Hindlimb muscle (tissue), 1 donor: ENCODE measurements around the gene CDH20. TPM values are rescaled to one million over a fixed set of nuclear protein-coding genes. Genes with fewer than 3 reads are reported as not detected.

Experiments used
- DNase-seq: peaks from one replicate; pipeline ENCODE4 v3.0.0-alpha.2; 2013
- polyA plus RNA-seq: library from polyadenylated mRNA; unstranded; fragments of 120-200 nt; gene quantifications from one replicate; pipeline ENCODE4 v1.2.1, GENCODE V29; 2013; ENCODE audit not compliant: insufficient read length

Gene CDH20
- polyA plus RNA-seq, result 1.1 TPM

DNA sequence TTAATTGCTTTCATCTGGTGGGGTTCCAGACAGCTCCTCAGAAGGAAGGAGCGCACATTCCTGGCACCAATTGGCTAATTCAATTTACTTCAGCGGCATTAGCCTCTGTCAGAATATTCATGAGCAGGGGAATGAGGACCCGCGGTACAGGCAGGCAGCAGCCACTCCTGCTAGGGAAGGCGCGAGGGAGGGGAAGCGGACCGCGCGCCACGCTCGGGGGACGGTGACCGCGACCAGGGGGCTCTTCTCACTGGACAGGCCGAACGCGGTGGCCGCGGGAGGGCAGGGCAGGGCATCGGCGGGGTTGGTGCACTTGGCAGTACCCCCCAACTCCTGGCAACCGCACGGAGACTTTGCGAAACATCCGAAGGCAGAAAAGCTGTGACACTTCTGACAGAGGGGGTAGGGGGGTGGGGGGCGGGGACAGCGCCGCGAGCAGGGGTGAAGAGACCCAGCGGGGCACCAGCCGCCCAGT lies at the start of gene CDH20:
Gene CDH20, plus strand, starts transcription at position 160 of the 475 bp plus-strand sequence.
- no peak for DNase-seq

DNA sequence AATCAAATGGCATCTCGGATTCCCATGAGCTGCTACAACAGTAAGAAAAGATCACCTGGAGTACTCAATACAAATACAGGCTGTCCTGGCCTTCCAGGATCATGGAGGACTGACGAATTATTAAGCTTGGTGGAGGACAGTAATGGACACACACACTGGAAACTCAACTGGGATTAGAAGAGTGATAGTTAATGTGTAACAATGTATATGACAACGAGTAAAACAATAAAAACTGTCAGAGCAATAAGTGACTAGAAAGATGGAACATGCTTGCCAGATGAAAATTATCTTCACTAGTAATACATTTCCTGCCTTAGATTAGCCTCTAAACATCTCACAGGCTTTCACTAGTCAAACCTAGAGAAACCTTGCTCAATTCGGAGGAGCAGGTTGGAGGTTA lies 49.2 kb upstream of the CDH20 start:
- no peak for DNase-seq

DNA sequence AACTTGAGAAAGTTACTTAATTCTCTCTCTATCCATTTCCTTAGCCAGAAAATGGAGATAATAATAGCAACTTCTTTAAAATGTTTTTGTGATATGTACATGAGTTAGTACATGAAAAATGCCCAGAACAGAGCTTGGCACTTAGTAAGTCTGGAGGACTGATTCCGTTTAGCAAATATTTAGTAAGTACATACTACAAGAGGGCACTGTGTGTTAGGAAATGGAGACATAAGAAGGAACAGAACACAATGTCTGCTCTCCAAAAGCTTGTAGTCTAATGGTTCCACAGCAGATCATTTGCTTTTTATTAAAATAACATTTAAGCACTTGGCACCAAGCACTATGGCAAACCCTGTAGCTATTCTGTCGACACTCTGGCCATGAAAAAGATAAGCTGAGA lies 47.5 kb upstream of the CDH20 start:
- DNase-seq, result no peak

DNA sequence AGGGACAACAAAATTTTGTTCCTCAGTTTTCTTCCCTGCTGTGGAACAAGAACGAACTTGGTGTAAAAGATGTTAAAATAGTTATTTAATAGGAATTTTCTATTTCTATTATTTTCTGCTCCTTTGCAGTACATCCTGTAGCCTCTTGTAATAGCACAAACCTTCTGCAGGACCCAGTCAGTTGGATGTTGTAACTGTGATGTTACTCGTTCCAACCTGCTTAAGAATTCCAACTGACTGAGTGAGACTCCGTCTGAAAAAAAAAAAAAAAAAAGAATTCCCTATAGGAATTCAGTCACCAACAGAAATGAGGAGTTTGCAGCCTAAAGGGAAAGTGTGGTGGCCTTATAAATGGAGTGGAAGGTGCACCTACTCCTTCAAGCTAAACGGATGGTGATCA lies 46.4 kb upstream of the CDH20 start:
- DNase-seq, result no peak

DNA sequence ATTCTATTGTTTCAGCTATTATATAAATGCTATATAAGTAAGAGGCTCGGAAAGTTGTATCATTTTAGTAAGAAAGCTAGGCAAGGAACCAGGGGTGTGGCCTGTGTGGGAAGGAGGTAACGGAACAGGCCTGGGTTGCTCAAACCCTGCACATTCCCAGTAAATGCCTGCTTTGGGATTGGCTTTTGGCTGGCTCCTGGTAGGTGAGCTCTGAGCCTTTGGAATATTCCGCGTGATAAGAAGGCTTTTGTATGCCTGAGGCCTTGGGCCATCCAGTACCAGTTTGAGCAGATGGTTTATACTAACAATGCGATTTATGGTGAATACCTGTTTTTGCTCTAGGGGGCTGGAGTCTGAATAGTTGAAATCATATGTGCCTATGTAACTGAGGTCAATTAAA lies 42.6 kb upstream of the CDH20 start:
- no peak for DNase-seq

DNA sequence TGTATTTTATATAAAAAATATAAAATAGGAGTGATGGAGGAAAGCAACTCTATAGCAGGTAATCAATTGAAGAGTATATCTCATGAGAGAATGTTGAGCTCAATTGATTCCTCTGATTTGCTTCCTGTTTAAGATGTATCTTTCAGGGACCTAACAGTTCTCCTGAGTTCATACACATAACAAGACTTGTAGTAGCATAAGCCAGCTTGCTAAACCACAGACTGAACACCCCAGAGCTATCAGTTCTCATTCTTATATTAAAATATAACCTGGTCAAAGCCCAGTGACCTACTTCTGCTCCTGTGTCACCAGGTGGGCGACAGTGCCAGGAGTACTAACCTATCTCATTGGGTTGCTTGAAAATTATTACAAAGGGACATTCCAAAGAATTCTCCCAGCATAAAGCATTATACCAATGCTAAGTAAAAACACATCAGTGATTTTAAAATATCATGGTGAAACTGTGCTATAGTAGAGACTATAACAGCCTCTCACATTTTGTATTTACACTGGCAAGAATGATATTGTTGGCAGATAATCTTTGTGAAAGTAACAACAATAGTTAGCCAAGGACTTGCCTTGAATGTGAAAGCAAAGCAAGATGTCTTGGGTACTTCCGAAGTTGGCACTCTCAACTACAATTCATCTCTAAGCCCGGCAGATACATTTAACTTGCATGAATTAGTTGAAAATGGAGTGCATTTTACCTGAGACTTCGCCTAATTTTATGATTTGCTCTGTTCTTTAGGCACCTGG lies 40.8 kb upstream of the CDH20 start:
- no peak for DNase-seq

DNA sequence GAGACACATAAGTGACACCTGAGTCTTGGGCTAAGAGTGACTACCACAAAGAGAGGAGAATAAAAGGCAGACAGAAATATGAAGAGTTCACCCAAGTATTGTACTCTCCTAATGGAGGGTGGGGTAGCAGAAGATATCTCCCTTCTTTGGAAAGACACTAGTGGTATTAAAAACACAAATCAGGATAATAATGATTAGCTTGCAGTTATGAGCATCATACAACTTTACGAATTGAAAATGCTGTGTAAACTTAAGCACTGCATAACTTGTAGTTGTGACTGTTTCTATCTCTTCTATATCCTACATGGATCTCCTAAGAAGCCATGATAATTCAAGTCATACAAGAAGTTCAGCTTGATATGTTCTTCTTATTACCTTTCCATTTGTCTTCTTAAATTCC lies 38.1 kb upstream of the CDH20 start:
- no peak for DNase-seq

DNA sequence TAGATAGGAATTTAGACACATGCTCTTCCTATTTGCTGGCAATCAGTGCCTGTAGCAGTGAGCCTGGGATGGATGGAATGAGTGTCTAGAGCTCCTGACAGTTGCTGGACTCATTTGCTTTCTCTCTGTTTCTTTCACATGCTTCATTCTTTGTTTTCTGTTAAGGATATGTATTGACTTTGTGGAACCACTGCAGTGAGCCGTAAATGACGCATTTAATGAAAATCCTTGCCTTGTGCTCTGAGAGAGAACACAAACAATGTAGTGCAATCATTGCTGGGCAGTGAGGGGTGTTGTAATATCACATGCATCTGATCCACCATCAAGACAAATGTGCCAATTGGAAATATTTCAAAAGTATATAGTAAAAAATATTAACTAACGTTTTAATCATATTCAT lies 25.2 kb upstream of the CDH20 start:
- DNase-seq, result no peak

DNA sequence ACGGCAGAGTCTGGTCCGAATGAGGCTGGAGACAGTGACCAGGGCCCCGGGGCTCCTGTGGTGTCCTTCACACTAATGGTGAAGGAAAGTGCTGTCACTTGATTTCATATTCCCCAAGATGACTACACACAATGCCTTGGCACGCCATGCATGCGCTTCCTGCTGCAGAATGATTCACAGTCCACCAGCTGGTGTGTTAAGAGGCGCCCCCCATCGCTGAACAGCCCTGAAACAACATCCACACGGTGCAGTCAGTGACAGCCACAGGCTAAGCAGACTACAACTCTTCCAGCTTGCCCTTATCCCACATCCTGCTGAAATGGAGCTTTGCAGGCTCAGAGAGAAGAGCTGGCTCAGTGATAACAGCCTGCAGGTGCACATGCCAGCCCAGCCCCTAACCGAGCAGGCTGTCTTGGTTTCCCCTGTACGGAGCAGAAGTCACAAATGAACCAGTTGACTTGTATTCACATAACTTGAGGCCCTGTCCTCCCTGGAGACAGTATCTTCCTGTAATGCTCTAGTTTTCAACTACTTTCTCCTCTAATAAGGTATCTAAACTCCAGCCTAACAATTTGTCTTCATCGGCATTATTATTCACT lies 24.3 kb upstream of the CDH20 start:
- DNase-seq, result no peak

DNA sequence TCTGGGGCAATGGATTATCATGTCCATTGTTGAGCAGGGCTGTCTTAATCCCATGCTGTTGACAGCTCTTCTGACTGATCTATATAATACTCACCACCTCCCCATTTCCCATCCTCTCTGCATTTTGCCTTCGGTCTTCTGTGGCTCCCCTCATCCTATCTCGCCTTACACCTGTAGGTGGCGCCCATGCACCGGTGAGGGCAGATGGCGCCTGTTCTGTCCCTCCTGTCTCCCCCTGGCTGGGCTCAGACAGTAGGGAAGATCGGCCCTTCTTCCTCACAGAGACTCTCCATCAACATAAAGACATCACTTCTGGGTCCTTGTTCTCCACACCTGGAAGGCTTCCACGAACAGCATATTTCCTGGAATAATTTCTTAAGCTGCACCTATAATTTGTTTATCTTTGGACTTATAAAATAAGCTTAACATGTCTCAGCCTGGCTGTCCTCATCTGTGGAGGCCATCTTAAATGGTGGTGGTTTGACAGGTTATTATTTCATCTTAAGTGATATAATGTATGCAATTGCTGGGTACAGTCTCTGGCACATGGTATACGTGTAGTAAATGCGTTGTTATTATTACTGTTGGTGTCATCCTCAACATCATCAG lies 10.9 kb upstream of the CDH20 start:
- DNase-seq, result peak; percentile 56

DNA sequence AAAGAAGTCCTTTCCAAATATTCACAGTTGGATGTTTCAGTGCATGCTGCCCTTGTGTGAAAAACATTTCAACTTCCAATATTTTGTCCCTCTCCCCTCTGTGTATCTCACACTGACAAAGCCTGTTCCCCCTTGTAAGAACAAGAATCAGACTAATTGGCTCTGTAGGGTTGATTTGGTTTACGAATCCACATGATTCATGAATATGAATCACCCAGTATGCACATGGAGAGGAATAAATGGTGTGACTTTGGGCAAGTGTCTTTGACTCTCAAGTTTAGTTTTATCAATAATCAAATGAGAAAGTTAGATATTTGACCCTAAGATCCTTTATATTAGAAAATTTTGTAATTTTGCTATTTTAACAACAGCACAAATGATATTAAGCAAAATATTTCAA lies 9.3 kb upstream of the CDH20 start:
- no peak for DNase-seq

DNA sequence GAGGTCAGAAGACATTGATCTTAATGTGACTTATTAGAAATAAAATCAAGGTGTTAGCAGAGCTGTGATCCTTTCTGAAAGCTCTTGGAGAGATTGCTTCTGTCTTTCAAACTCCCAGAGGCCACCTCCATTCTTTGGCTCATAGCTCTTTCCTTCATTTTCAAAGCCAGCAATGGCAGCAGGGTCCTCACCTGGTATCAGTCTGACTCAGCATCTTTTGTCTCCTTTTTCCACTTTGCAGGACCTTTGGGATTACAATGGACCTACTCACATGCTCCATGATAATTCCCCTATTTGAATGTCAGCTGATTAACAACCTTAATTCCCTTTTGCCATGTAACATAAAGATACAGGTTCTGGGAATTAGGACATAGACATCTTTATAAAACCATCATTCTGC lies 6.8 kb upstream of the CDH20 start:
- no peak for DNase-seq

DNA sequence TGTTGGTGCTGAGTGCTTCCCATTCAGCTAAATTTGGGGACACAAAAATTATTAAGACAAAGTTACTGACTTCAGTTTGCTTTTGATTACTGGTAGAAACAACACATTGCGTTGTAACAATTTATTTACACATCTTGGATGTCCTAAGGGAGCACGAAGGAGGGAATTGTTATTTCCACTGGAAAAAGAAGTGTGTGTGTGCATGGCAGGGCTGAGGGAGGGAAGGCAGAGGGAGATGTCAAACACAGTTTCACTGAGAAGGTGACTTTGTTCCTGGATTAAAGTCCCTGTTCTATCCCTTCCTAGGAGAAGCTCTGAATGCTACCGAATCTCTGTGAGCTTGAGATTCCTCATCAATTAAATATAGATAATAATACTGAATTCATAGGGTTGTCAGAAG lies 3.8 kb upstream of the CDH20 start:
- DNase-seq, result no peak

DNA sequence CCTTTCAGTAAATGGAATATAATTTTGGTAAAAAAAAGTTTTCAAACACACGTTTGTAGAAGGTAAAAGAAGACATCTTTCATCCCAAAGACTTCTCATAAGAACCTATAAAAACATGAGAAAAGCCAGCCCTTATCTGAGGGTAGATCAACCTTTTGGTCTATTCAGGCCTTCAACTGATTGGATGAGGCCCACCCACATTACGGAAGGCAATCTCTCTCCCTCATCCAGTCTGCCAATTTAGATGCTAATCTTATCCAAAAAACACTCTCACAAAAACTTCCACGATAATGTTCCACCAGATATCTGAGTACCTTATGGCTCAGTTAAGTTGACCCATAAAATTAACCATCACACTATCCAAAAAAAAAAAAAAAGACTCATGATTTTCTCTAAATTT lies 2.2 kb upstream of the CDH20 start:
- no peak for DNase-seq

DNA sequence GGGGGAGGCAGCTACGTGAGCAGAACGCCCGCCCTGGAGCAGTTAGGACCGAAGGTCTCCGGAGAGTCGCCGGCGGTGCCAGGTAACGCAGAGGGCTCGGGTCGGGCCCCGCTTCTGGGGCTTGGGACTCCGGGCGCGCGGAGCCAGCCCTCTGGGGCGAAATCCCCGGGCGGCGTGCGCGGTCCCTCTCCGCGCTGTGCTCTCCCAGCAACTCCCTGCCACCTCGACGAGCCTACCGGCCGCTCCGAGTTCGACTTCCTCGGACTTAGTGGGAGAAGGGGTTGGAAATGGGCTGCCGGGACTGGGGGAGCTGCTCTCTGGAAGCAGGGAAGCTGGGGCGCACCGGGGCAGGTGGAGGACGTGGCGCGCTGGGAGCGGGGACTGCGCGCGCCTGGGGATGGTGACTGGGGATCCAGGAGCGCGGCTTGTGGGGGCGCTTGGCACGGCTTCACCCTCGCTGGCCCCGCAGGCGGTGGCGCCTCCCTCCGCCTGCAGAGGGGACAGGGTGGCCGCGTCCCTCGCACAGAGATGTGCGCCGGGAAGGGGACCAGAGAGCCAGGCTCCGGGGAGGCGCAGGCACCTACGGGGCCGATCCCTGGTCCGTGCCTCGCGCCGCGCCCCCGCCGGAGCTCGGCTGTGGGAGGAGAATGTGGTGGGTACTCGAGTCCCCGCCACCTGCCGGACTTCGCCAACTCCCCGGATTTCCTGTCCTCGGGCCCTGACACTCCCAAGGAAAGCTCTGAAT lies 688 bp downstream of the CDH20 start:
- peak; percentile 15 for DNase-seq

DNA sequence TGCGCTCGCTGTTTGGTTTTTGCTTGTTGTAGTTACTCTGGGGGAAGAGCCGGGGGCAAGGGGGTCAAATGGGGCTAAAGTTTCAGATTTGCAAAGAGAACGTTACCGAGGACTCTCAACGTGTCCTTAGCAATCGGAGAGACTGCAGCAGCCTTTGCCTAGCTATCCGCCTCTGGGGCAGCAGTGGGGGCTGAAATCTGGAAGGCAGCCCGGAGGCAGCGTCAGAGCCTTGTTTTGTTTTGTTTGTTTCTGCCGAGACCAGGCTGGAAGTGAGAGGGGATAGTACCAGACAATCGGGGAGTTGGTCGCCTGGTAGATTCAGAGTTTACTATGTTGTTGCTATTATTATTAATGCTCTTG lies 1.2 kb downstream of the CDH20 start:
- no peak for DNase-seq

DNA sequence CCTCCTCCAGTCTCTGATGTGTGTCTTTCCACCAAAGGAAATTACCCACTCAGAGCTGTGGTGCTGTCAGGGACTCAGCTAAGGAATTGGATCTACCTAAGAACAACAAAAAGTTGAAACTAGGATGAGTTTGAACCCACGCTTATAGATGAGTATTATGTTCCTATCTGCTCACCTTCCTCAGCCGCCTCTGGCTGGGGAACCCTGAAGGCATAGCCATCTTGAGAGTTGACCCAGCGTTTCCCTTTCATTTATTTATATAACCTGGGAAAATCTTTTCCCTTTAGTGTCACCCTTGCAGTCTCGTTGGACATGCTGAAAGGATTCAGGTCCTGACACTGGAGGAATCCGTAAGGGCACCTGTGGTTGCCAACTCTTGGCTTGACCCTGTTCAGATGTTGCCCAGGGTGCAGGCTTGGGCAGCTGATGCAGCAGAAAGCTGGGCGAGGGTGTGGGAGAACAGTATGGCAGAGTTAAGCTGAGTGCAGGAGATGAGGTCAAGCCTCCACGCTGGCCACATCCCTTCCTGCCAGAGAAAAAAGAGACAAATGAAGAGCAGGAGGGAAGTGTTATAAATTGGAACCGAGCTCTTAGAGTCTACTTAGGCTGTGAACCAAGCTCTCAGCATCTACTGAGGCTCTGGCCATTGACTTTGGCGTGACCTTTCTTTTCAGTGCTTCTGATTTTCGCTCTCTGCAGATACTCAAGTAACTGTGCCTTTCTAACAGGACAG lies 1.9 kb downstream of the CDH20 start:
- no peak for DNase-seq

DNA sequence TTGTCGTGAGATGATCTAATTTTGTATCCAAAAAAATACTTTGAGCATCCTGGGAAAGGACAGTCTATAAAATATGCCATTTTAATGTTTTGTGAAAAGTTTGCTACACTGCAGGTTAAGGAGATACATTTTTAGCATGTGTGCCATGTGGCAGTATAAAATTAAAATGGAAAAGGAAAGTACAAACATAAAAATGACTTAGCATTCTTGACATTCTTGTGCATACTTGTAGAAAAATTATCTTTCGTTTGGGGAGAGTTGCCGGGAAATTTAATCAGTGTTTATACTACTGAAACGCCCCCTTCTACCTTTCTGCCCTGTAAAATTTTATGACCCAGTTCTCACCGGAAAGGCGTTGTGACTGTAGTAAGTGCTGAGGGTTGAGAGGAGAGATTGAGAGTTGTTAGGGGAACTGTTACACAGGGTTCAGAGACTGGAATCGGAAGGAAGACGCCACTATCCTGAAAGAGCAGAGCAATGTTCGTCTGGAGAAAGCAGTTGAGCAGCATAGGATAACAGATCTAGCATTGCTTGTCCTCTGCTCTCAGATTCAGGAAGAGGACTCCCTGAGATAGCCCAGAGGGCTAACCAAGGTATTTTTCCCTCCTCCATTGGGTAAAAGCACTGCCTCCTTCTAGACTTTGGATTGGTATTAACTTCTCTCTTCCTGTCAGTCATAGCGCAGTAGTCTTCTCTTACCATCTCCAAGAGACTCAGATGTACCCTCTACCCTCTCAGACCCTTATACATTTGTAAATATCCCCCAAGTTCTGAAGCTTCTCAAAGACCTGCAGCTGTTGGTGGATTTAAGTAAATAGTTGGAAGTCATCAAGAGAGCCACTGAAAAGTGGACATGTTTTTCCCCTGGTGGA lies 2.7 kb downstream of the CDH20 start:
- DNase-seq, result no peak

DNA sequence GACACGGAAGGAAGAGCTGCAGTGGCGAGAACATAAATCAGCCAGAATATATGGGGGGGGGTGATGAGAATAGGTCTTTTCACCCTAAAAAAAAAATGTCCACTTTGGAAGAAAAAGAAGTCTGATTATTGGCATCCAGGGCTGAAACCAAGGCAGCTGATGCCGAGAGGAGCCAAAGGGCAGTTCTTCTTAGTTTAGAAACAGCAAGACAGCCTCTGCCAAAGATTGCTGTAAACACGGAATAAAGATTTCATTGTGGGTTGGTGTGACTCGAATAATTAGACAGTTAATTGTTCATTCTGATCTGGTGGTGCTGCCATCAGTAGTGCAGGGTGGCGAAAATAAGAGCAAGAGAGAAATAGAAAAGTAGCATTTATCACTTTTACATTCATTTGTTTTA lies 3.5 kb downstream of the CDH20 start:
- DNase-seq, result no peak

DNA sequence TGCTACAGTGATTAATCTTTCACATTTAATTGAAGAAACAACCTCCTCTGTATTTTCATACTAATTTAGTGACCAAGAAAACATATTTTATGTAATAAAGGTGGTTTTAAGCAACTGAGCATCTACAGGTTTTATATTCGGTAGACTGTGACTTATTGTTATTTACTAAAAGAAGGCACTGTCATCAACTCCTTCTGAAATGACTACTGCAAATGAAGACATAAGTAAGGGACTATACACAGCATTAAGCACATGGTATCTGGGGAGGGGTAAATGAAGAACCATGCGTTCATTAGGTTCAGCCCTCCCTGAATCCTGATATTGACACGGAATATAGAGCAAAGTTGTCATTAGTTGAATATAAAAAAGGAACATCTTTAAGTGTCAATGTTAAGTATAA lies 4.3 kb downstream of the CDH20 start:
- no peak for DNase-seq

DNA sequence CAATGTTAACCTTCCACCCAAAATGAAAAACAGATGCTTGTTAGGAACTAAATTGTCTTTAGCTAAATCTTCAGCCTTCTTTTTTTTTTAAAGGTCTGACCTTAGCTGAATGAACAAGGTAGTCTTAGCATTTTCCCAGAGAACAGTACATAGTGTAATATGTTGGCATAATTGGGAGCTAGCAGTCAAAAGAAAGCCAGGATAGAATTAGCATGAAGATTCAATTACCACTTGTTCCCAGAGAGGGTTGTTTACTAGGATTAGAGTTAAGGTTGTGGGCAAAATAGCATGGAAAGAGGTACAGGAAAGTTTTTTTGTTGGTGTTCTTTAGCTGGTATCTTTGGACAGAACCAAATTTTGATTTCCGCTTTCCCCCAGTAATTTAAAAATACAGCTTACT lies 6.9 kb downstream of the CDH20 start:
- DNase-seq, result no peak

DNA sequence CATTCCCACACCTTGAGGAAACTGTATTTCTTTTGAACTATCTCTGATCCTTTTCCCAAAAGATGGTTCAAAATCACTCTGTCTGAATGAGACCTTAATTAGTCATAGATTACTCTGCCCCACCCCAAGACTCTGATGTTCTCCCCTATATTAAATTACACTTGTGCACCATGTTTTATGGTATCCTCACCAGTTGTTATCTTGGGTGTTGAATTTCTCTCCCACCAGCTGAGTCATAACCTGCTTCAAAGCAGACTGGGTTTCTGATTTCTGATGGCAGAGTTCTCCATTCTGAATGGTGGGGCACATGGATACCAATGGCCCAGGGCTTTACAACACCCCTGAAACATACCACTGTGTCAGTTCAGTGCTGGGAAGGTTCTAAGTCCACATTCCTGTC lies 15.0 kb downstream of the CDH20 start:
- no peak for DNase-seq
